ENCODE results near the gene CDKN2B.

CDKN2B gene

DNA sequence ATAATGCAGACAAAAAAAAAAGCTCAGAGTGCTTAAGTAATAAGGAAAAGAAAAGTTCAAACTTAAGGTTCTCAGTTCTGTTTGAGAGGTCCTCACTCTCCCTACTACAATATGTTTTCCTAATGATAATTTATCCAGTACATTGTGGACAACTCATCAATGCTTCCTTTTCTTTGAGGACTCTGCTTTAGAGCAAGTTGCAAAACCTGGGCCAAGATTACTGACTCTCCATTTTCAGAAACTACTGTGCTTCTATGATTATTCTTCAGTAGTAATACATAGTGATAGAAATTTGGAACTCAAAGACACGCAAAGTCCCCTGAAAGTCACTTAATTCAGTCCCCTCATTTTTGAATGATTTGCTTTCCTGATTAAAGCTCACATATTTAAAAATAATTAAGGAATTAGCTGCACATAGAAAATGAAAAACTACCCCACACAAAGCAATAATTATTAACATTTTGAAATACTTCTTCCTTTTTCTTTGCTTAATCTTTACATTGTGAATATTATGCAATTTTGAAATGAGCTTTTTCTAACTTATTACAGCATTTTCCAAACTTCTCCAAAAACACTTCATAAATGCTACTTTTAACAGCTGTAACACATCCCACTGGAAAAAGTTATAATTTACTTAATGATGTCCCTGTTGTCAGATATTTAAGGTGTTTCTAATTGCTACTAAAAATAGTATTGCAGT, 26.1 kb downstream of the CDKN2B start:
- TF ChIP-seq, protein P1, sequence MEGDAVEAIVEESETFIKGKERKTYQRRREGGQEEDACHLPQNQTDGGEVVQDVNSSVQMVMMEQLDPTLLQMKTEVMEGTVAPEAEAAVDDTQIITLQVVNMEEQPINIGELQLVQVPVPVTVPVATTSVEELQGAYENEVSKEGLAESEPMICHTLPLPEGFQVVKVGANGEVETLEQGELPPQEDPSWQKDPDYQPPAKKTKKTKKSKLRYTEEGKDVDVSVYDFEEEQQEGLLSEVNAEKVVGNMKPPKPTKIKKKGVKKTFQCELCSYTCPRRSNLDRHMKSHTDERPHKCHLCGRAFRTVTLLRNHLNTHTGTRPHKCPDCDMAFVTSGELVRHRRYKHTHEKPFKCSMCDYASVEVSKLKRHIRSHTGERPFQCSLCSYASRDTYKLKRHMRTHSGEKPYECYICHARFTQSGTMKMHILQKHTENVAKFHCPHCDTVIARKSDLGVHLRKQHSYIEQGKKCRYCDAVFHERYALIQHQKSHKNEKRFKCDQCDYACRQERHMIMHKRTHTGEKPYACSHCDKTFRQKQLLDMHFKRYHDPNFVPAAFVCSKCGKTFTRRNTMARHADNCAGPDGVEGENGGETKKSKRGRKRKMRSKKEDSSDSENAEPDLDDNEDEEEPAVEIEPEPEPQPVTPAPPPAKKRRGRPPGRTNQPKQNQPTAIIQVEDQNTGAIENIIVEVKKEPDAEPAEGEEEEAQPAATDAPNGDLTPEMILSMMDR (IDR thresholded peaks at IDR 0.05; ENCODE audit: control insufficient read depth, extremely low read depth, insufficient read depth), result no peak
- DNase-seq (ENCODE audit: low read depth), result no peak
- no peak overlapping the region for H3K4me3 ChIP-seq (ENCODE audit: low read depth, low read length)

DNA sequence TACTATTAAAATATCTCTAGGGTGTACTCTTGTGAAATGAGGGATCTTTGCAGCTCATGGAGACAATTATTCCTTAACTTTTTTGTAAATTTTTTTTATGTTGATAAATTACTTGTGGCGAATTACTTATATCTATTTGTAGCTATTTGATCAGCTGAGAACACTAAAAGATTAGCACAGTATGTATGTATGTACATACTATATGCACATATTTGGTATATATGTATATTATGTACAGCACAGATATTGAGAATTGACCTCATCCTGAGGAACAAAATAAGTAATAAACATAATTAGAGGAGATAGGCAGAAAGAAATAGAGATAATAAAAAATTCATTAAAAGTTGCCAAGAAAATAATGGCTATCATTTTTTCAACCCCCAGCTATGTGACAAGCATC, 26.7 kb downstream of the CDKN2B start:
- no peak for DNase-seq (ENCODE audit: low read depth)
- TF ChIP-seq, protein P1 (IDR thresholded peaks at IDR 0.05; ENCODE audit: control insufficient read depth, extremely low read depth, insufficient read depth), result no peak
- no peak overlapping the region for H3K4me3 ChIP-seq (ENCODE audit: low read depth, low read length)

DNA sequence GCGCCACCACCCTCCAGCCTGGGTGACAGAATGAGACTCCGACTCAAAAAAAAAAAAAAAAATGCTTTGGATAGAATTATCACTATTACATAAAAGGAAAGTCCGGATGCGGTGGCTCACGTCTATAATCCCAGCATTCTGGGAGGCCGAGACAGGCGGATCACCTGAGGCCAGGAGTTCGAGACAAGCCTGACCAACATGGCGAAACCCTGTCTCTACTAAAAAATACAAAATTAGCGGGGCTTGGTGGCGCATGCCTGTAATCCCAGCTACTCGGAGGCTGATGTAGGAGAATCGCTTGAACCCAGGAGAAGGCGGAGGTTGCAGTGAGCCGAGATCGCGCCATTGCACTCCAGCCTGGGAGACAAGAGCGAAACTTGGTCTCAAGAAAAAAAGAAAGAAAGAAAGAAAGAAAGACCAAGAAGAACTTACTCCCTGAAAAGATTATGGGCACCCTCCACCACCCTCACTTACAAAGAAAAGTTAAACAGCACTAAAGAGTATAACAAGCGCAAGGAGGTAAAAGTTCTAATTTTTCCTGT, 32.7 kb downstream of the CDKN2B start:
- DNase-seq (ENCODE audit: low read depth), result no peak
- H3K4me3 ChIP-seq (ENCODE audit: low read depth, low read length), result no peak overlapping the region
- TF ChIP-seq, protein P1 (IDR thresholded peaks at IDR 0.05; ENCODE audit: control insufficient read depth, extremely low read depth, insufficient read depth), result no peak

DNA sequence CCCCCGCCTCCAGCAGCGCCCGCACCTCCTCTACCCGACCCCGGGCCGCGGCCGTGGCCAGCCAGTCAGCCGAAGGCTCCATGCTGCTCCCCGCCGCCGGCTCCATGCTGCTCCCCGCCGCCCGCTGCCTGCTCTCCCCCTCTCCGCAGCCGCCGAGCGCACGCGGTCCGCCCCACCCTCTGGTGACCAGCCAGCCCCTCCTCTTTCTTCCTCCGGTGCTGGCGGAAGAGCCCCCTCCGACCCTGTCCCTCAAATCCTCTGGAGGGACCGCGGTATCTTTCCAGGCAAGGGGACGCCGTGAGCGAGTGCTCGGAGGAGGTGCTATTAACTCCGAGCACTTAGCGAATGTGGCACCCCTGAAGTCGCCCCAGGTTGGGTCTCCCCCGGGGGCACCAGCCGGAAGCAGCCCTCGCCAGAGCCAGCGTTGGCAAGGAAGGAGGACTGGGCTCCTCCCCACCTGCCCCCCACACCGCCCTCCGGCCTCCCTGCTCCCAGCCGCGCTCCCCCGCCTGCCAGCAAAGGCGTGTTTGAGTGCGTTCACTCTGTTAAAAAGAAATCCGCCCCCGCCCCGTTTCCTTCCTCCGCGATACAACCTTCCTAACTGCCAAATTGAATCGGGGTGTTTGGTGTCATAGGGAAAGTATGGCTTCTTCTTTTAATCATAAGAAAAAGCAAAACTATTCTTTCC, 34.2 kb downstream of the CDKN2B start:
- DNase-seq (ENCODE audit: low read depth), result peak; percentile 2
- H3K4me3 ChIP-seq (ENCODE audit: low read depth, low read length), result peak overlapping the region; percentile 75
- TF ChIP-seq, protein P1 (IDR thresholded peaks at IDR 0.05; ENCODE audit: control insufficient read depth, extremely low read depth, insufficient read depth), result no peak

DNA sequence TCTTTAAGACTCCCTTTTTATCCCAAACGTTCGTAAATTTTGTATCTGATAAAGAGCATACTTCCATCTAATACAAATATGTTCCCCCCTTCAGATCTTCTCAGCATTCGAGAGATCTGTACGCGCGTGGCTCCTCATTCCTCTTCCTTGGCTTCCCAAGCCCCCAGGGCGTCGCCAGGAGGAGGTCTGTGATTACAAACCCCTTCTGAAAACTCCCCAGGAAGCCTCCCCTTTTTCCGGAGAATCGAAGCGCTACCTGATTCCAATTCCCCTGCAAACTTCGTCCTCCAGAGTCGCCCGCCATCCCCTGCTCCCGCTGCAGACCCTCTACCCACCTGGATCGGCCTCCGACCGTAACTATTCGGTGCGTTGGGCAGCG, 34.8 kb downstream of the CDKN2B start:
- no peak for DNase-seq (ENCODE audit: low read depth)
- TF ChIP-seq, protein P1 (IDR thresholded peaks at IDR 0.05; ENCODE audit: control insufficient read depth, extremely low read depth, insufficient read depth), result no peak
- H3K4me3 ChIP-seq (ENCODE audit: low read depth, low read length), result peak overlapping the region; percentile 75

DNA sequence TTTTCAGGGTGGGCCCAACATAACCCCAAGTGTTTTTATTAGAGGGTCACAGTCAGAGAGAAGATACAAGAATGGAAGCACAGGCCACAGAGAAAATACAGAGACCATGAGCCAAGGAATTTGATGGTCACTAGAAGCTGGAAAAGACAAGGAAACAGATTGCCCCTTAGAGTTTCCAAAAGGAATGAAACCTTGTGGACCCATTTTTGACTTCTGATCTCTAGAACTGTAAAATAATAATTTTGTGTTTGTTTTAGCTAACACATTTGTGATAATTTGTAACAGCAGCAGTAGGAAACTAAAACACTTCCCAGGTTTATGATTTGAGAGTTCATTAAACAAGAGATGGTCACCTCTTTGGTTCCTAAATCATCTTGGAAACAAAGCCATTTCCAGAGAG, 36.7 kb downstream of the CDKN2B start:
- no peak for DNase-seq (ENCODE audit: low read depth)
- H3K4me3 ChIP-seq (ENCODE audit: low read depth, low read length), result no peak overlapping the region
- TF ChIP-seq, protein P1 (IDR thresholded peaks at IDR 0.05; ENCODE audit: control insufficient read depth, extremely low read depth, insufficient read depth), result no peak

Data from LNCaP clone FGC (cell line).